SK-N-SH treated with all-trans-retinoic acid at 6 μM for 48 hours (cell line): ENCODE measurements around the gene RELL2.

Experiments used
- ATAC-seq: fragments of 200-7000 bp; cut with Tn5 transposase; 3 replicates; pipeline ENCODE4 v1.9.1; 2020; ENCODE audit warnings: mild to moderate bottlenecking, moderate library complexity
- BACH2 ChIP-seq: fragments of 250-450 bp; sonication (Bioruptor Pico); IDR thresholded peaks from 2 replicates; pipeline ENCODE4 v1.9.0; 2021; ENCODE audit warnings: mild to moderate bottlenecking, borderline replicate concordance
- CSDC2 ChIP-seq: fragments of 250-450 bp; sonication (Bioruptor Pico); IDR thresholded peaks from 2 replicates; pipeline ENCODE4 v1.5.0; 2020; ENCODE audit warnings: mild to moderate bottlenecking, moderate library complexity
- ESRRG ChIP-seq: fragments of 250-450 bp; sonication (Bioruptor Pico); IDR thresholded peaks from 2 replicates; pipeline ENCODE4 v1.6.1; 2021; ENCODE audit warnings: mild to moderate bottlenecking
- GLIS3 ChIP-seq: fragments of 250-450 bp; sonication (Bioruptor Pico); IDR thresholded peaks from 2 replicates; pipeline ENCODE4 v1.5.0; 2020; ENCODE audit warnings: mild to moderate bottlenecking, moderate library complexity
- ISL1 ChIP-seq: fragments of 250-450 bp; sonication (Bioruptor Pico); IDR thresholded peaks from 2 replicates; pipeline ENCODE4 v2.1.2; 2022; ENCODE audit warnings: mild to moderate bottlenecking, moderate library complexity
- PPARA ChIP-seq: fragments of 250-450 bp; sonication (Bioruptor Pico); IDR thresholded peaks from 2 replicates; pipeline ENCODE4 v1.5.0; 2020; ENCODE audit warnings: mild to moderate bottlenecking, borderline replicate concordance
- RARB ChIP-seq: fragments of 250-450 bp; sonication (Bioruptor Pico); IDR thresholded peaks from 2 replicates; pipeline ENCODE4 v1.8.0; 2021; ENCODE audit warnings: mild to moderate bottlenecking, moderate library complexity
- SNAI2 ChIP-seq: fragments of 250-450 bp; sonication (Bioruptor Pico); IDR thresholded peaks from 2 replicates; pipeline ENCODE4 v1.5.0; 2020; ENCODE audit warnings: mild to moderate bottlenecking, moderate library complexity
- TCF4 ChIP-seq: fragments of 250-450 bp; sonication (Bioruptor Pico); IDR thresholded peaks from 2 replicates; pipeline ENCODE4 v1.8.0; 2021; ENCODE audit warnings: mild to moderate bottlenecking, moderate library complexity, borderline replicate concordance
- TOX ChIP-seq: fragments of 250-450 bp; sonication (Bioruptor Pico); IDR thresholded peaks from 2 replicates; pipeline ENCODE4 v1.8.0; 2021; ENCODE audit warnings: mild to moderate bottlenecking, moderate library complexity, borderline replicate concordance
- ZC3H10 ChIP-seq: fragments of 250-450 bp; sonication (Bioruptor Pico); IDR thresholded peaks from 2 replicates; pipeline ENCODE4 v1.5.1; 2021; ENCODE audit warnings: mild to moderate bottlenecking, moderate library complexity
- ZFP3 ChIP-seq: fragments of 250-450 bp; sonication (Bioruptor Pico); IDR thresholded peaks from 2 replicates; pipeline ENCODE4 v1.5.0; 2020; ENCODE audit warnings: mild to moderate bottlenecking, moderate library complexity
- ZFP30 ChIP-seq: fragments of 450-650 bp; formaldehyde crosslinking; IDR thresholded peaks from 2 replicates; pipeline ENCODE4 v1.5.0; 2022; ENCODE audit warnings: mild to moderate bottlenecking, moderate library complexity
- ZNF565 ChIP-seq: fragments of 450-650 bp; formaldehyde crosslinking; conservative IDR thresholded peaks from 2 replicates; pipeline ENCODE4 v1.5.0; 2020; ENCODE audit warnings: low read depth, mild to moderate bottlenecking, moderate library complexity
- ZNF70 ChIP-seq: fragments of 450-650 bp; formaldehyde crosslinking; IDR thresholded peaks from 2 replicates; pipeline ENCODE4 v1.5.0; 2020; ENCODE audit warnings: mild to moderate bottlenecking, moderate library complexity
- ZNF8 ChIP-seq: fragments of 450-650 bp; formaldehyde crosslinking; IDR thresholded peaks from 2 replicates; pipeline ENCODE4 v1.5.0; 2020; ENCODE audit warnings: mild to moderate bottlenecking, moderate library complexity
- TF ChIP-seq, protein P1 (sequence below): fragments of 250-450 bp; sonication (Bioruptor Pico); IDR thresholded peaks from 2 replicates; pipeline ENCODE4 v1.8.0; 2020; ENCODE audit warnings: mild to moderate bottlenecking, moderate library complexity, borderline replicate concordance
- TF ChIP-seq, protein P2 (sequence below): fragments of 250-450 bp; sonication (Bioruptor Pico); IDR thresholded peaks from 2 replicates; pipeline ENCODE4 v1.5.0; 2020; ENCODE audit warnings: mild to moderate bottlenecking, moderate library complexity
- TF ChIP-seq, protein P3 (sequence below): fragments of 250-450 bp; sonication (Bioruptor Pico); IDR thresholded peaks from 2 replicates; pipeline ENCODE4 v1.5.1; 2021; ENCODE audit warnings: mild to moderate bottlenecking, moderate library complexity

RELL2 gene

GRCh38 chr5:141657937-141658545 is 21.2 kb downstream of the RELL2 start:
- peak; percentile 44; the same call in 2 of the 3 replicates for ATAC-seq
- TF ChIP-seq ZNF8 (CRISPR knock-in tag) (no peak), ZFP3 (CRISPR knock-in tag) (no peak), ZNF70 (CRISPR knock-in tag) (no peak), ZNF565 (CRISPR knock-in tag) (no peak), SNAI2 (CRISPR knock-in tag) (no peak), CSDC2 (CRISPR knock-in tag) (no peak), ZC3H10 (CRISPR knock-in tag) (no peak), TOX (CRISPR knock-in tag) (no peak), RARB (no peak), GLIS3 (CRISPR knock-in tag) (no peak)
- TF ChIP-seq, protein P1, sequence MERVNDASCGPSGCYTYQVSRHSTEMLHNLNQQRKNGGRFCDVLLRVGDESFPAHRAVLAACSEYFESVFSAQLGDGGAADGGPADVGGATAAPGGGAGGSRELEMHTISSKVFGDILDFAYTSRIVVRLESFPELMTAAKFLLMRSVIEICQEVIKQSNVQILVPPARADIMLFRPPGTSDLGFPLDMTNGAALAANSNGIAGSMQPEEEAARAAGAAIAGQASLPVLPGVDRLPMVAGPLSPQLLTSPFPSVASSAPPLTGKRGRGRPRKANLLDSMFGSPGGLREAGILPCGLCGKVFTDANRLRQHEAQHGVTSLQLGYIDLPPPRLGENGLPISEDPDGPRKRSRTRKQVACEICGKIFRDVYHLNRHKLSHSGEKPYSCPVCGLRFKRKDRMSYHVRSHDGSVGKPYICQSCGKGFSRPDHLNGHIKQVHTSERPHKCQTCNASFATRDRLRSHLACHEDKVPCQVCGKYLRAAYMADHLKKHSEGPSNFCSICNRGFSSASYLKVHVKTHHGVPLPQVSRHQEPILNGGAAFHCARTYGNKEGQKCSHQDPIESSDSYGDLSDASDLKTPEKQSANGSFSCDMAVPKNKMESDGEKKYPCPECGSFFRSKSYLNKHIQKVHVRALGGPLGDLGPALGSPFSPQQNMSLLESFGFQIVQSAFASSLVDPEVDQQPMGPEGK, result no peak
- TF ChIP-seq, protein P2, sequence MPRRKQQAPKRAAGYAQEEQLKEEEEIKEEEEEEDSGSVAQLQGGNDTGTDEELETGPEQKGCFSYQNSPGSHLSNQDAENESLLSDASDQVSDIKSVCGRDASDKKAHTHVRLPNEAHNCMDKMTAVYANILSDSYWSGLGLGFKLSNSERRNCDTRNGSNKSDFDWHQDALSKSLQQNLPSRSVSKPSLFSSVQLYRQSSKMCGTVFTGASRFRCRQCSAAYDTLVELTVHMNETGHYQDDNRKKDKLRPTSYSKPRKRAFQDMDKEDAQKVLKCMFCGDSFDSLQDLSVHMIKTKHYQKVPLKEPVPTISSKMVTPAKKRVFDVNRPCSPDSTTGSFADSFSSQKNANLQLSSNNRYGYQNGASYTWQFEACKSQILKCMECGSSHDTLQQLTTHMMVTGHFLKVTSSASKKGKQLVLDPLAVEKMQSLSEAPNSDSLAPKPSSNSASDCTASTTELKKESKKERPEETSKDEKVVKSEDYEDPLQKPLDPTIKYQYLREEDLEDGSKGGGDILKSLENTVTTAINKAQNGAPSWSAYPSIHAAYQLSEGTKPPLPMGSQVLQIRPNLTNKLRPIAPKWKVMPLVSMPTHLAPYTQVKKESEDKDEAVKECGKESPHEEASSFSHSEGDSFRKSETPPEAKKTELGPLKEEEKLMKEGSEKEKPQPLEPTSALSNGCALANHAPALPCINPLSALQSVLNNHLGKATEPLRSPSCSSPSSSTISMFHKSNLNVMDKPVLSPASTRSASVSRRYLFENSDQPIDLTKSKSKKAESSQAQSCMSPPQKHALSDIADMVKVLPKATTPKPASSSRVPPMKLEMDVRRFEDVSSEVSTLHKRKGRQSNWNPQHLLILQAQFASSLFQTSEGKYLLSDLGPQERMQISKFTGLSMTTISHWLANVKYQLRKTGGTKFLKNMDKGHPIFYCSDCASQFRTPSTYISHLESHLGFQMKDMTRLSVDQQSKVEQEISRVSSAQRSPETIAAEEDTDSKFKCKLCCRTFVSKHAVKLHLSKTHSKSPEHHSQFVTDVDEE (CRISPR knock-in tag), result no peak

DNA sequence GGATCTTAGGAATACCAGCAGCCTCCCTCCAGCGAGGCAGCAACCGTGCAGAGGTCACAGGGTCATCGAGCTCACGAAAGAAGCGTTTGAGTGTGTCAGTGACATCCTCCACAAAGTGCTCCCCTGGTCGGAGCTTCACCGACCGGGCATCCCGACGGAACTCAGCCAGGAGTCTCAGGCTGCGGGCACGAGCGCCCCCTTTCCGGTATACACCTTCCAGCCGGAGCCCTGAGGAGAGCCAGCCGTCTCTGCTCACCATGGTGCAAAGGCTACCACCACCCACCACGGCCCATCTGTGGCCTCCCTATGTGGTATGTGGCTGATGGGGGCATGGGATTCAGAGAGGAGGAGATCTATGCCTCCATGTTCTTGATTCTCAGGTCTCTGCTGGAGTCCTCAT is 25.2 kb downstream of the RELL2 start:
- no peak for ATAC-seq
- TF ChIP-seq, protein P3, sequence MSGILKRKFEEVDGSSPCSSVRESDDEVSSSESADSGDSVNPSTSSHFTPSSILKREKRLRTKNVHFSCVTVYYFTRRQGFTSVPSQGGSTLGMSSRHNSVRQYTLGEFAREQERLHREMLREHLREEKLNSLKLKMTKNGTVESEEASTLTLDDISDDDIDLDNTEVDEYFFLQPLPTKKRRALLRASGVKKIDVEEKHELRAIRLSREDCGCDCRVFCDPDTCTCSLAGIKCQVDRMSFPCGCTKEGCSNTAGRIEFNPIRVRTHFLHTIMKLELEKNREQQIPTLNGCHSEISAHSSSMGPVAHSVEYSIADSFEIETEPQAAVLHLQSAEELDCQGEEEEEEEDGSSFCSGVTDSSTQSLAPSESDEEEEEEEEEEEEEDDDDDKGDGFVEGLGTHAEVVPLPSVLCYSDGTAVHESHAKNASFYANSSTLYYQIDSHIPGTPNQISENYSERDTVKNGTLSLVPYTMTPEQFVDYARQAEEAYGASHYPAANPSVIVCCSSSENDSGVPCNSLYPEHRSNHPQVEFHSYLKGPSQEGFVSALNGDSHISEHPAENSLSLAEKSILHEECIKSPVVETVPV (CRISPR knock-in tag), result no peak
- TF ChIP-seq ZNF8 (CRISPR knock-in tag) (no peak), PPARA (no peak), RARB (no peak), ZNF70 (CRISPR knock-in tag) (no peak), ZNF565 (CRISPR knock-in tag) (no peak), ZFP30 (CRISPR knock-in tag) (no peak), TCF4 (CRISPR knock-in tag) (no peak), TOX (CRISPR knock-in tag) (no peak), ESRRG (CRISPR knock-in tag) (no peak), CSDC2 (CRISPR knock-in tag) (no peak), BACH2 (CRISPR knock-in tag) (no peak), ZC3H10 (CRISPR knock-in tag) (no peak), ZFP3 (CRISPR knock-in tag) (no peak), ISL1 (CRISPR knock-in tag) (no peak)
- TF ChIP-seq, protein P1, result no peak
- TF ChIP-seq, protein P2 (CRISPR knock-in tag), result no peak
- TF ChIP-seq, all 23 proteins: peak for 0
